Urinary bladder (tissue), 4 donors: ENCODE measurements around the gene ZFAND6. TPM values are rescaled to one million over a fixed set of nuclear protein-coding genes. Genes with fewer than 3 reads are reported as not detected.
"Not testable (repeated sequence)": the region's sequence is repeated elsewhere in the genome, so short reads cannot be mapped to it uniquely, and the experiment has no call there.

Experiments used
- DNase-seq: peaks from one replicate; pipeline ENCODE4 v3.0.0-alpha.2; 2015; ENCODE audit errors: extremely low spot score
- H3K27ac ChIP-seq: one replicate; pipeline ENCODE4 v1.5.1; 2013; ENCODE audit warnings: low read depth, mild to moderate bottlenecking, moderate library complexity
- H3K36me3 ChIP-seq: one replicate; pipeline ENCODE4 v1.6.1; 2013; ENCODE audit warnings: mild to moderate bottlenecking, moderate library complexity; ENCODE audit not compliant: insufficient read depth
- H3K4me1 ChIP-seq: one replicate; pipeline ENCODE4 v1.6.1; 2013; ENCODE audit warnings: mild to moderate bottlenecking, moderate library complexity; ENCODE audit not compliant: insufficient read depth
- H3K4me3 ChIP-seq: one replicate; pipeline ENCODE4 v1.5.1; 2013; ENCODE audit warnings: low read depth, low read length
- WGBS: extraction: QIAGEN DNeasy Blood & Tissue Kit; methylation state at CpG from one replicate; pipeline ENCODE4 v1.1.7; 2013; 5-methylcytosine and 5-hydroxymethylcytosine counted together
- polyA plus RNA-seq: library from polyadenylated mRNA; stranded (reverse); fragments of 200-250 nt; gene quantifications from one replicate; pipeline ENCODE4 v1.2.3, GENCODE V29; 2013
- total RNA-seq: library from RNA; depleted of rRNA; stranded (reverse); fragments of >200 nt; gene quantifications from one replicate; pipeline ENCODE4 v1.2.3, GENCODE V29; 2014
- donor health status: healthy with polysubstance abuse.
- donor health status: healthy.

The ZFAND6 gene
- total and polyA plus RNA-seq, 2 donors: 69.1 to 164 TPM

GRCh38 chr15:80152180-80152895, 92.9 kb downstream of the ZFAND6 start:
- peak; percentile 62 for DNase-seq
- peak overlapping the region; percentile 40 for H3K27ac ChIP-seq
- H3K4me1 ChIP-seq: no peaks in the 10 kb centered on the region
- WGBS: 3% methylated on average over 39 of the region's 41 CpGs
- H3K4me3 ChIP-seq: peak overlapping the region; percentile 46
- H3K36me3 ChIP-seq: no peaks in the 10 kb centered on the region

- no peak for DNase-seq
- WGBS: 3% methylated on average over 45 of the region's 45 CpGs
- Histone ChIP-seq H3K4me3 (peak within 1 kb of the TSS; percentile 46), H3K4me1 (no peaks in the 10 kb centered on the region), H3K36me3 (no peaks in the 10 kb centered on the region), H3K27ac (peak within 1 kb of the TSS; percentile 40)
Measured at GRCh38 chr15:80152896-80153876, 93.7 kb downstream of the ZFAND6 start, which contains the start of gene FAH. Gene FAH (plus strand): TSS chr15:80152999. CDS start chr15:80153055, 56 bp downstream.

- H3K4me3 ChIP-seq: no peak overlapping the region
- H3K27ac ChIP-seq: no peak overlapping the region
- no peaks in the 10 kb centered on the region for H3K36me3 ChIP-seq
- no peak for DNase-seq
- 81% methylated on average over 4 of the region's 4 CpGs for WGBS
- H3K4me1 ChIP-seq: no peaks in the 10 kb centered on the region
Measured at GRCh38 chr15:80153900-80154299, 94.4 kb downstream of the ZFAND6 start.

GRCh38 chr15:80154336-80154735, 94.9 kb downstream of the ZFAND6 start:
- no peak overlapping the region for H3K27ac ChIP-seq
- 90% methylated on average over 6 of the region's 6 CpGs for WGBS

GRCh38 chr15:80155001-80155377, 95.5 kb downstream of the ZFAND6 start:
- Histone ChIP-seq H3K4me3 (no peak overlapping the region), H3K27ac (no peak overlapping the region), H3K36me3 (no peaks in the 10 kb centered on the region), H3K4me1 (no peaks in the 10 kb centered on the region)
- no peak for DNase-seq
- WGBS: 90% methylated on average over 5 of the region's 5 CpGs

More at GRCh38 chr15:80154336-80154735, 94.9 kb downstream of the ZFAND6 start:
- no peaks in the 10 kb centered on the region for H3K4me1 ChIP-seq
- DNase-seq: no peak
- no peaks in the 10 kb centered on the region for H3K36me3 ChIP-seq
- H3K4me3 ChIP-seq: no peak overlapping the region

- WGBS: 82% methylated on average over 16 of the region's 16 CpGs
- H3K4me1 ChIP-seq, DNase-seq, H3K36me3 ChIP-seq, H3K27ac ChIP-seq, H3K4me3 ChIP-seq: not testable (repeated sequence)
Measured at GRCh38 chr15:80155378-80156175, 96.1 kb downstream of the ZFAND6 start.

- H3K4me1 ChIP-seq: no peaks in the 10 kb centered on the region
- no peak overlapping the region for H3K27ac ChIP-seq
- DNase-seq: no peak
- 97% methylated on average over 8 of the region's 8 CpGs for WGBS
- no peak overlapping the region for H3K4me3 ChIP-seq
- H3K36me3 ChIP-seq: no peaks in the 10 kb centered on the region
Measured at GRCh38 chr15:80156176-80156720, 96.8 kb downstream of the ZFAND6 start.

GRCh38 chr15:80157215-80157614, 97.7 kb downstream of the ZFAND6 start:
- DNase-seq: no peak
- no peaks in the 10 kb centered on the region for H3K4me1 ChIP-seq
- 85% methylated on average over 5 of the region's 5 CpGs for WGBS
- H3K4me3 ChIP-seq: no peak overlapping the region
- no peaks in the 10 kb centered on the region for H3K36me3 ChIP-seq
- H3K27ac ChIP-seq: no peak overlapping the region

- no peak overlapping the region for H3K4me3 ChIP-seq
- WGBS: 95% methylated on average over 5 of the region's 5 CpGs
- DNase-seq: no peak
- H3K27ac ChIP-seq: no peak overlapping the region
- H3K36me3 ChIP-seq: no peaks in the 10 kb centered on the region
- H3K4me1 ChIP-seq: no peaks in the 10 kb centered on the region
Measured at GRCh38 chr15:80159301-80159700, 99.8 kb downstream of the ZFAND6 start.

- no peak for DNase-seq
- Histone ChIP-seq H3K4me1 (no peaks in the 10 kb centered on the region), H3K36me3 (no peaks in the 10 kb centered on the region), H3K27ac (no peak overlapping the region), H3K4me3 (no peak overlapping the region)
- 92% methylated on average over 12 of the region's 12 CpGs for WGBS
Measured at GRCh38 chr15:80159811-80160569, 100.5 kb downstream of the ZFAND6 start.

GRCh38 chr15:80160570-80161156, 101.2 kb downstream of the ZFAND6 start:
- no peaks in the 10 kb centered on the region for H3K4me1 ChIP-seq
- H3K36me3 ChIP-seq: no peaks in the 10 kb centered on the region
- no peak for DNase-seq
- no peak overlapping the region for H3K4me3 ChIP-seq
- 72% methylated on average over 7 of the region's 7 CpGs for WGBS
- H3K27ac ChIP-seq: no peak overlapping the region

GRCh38 chr15:80161468-80162016, 102.1 kb downstream of the ZFAND6 start:
- no peak for DNase-seq
- no peaks in the 10 kb centered on the region for H3K4me1 ChIP-seq
- WGBS: 84% methylated on average over 6 of the region's 6 CpGs
- H3K36me3 ChIP-seq: no peaks in the 10 kb centered on the region
- H3K4me3 ChIP-seq: no peak overlapping the region
- no peak overlapping the region for H3K27ac ChIP-seq
